NCI-H82 treated with DMSO at 0.1 percent for 48 hours (cell line): ENCODE results near the gene LMTK2.

Source experiments
- DNase-seq: peaks from one replicate; lab custom pipeline; 2025; ENCODE audit not compliant: unreplicated experiment; lab: John Stamatoyannopoulos, UW

The LMTK2 gene

GRCh38 chr7:98136423-98136822 lies 29.8 kb downstream of the LMTK2 start:
- no peak for DNase-seq

DNA sequence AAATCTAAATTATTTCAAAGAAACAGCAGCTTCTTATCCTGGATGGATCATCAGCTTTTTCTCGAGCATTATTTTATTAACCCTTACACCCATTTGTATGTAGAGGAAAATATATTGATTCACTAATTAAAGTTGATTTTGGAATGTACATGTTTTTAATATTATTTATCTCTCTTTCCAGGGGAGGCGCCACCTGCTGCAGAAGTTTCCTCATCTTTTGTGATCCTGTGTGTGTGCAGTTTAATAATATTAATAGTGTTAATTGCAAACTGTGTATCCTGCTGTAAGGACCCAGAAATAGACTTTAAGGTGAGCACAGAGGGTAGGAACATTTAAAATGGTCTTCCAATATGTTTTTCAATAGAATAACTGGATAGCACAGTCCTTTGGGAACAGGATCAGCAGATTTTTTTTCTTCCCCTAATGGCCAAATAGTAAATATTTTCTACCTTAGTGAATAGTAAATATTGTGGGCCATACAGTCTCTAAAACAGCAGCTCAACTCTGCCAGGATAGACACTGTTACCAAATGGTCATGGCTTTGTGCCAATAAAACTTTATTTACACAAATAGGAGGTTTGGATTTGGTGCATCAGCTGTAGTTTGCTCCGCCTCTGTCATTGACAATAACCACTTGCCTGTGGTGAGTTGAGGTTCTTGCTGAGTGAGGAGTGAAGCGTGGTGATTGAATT lies 30.6 kb downstream of the LMTK2 start:
- DNase-seq, result no peak

DNA sequence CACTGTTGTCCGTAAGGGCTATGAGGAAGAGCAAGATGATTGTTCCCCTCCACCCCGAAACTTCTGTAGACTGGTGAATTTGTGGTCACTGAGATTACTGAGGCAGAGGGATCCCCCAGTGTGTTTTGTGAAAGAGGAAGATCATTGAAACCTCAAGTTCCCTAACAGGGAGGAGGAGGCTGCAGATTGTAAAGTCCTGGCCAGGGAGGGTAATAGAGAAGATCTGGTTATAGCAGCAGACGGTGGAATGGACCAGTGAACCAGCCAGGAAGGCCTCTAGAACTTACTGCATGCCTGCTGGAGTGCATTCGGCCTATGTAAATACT lies 31.1 kb downstream of the LMTK2 start:
- DNase-seq, result no peak

GRCh38 chr7:98138672-98139071 lies 32.0 kb downstream of the LMTK2 start:
- no peak for DNase-seq

- no peak for DNase-seq
Observed at GRCh38 chr7:98142658-98143057, 36.0 kb downstream of the LMTK2 start.

- no peak for DNase-seq
Observed at GRCh38 chr7:98148607-98149006, 41.9 kb downstream of the LMTK2 start.

DNA sequence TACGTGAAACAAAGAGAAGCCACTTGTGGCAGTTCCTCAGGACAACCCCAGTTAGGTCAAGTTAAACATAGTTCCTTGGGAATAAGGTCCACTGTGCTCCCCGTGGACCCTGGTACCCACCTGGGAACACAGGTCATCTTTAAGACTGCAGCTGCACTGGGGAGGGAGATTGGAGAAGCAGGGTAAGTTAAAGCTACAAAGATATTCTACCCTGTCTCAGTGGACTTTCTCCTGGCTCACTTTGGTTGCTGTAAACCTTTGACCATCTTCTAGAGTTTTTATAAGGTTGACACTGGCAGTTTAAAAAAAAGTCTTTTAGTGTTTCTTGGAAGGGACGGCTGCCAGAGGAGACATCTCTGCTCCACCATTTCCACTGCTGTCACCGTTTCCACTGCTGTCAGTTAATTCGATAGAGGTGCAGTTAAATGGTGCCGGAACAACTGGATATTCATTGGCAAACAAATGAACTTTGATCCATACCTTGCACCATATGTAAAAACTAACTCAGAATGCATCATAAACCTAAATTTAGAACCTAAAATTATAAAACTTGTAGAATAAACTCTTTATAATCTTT lies 42.5 kb downstream of the LMTK2 start:
- no peak for DNase-seq

DNA sequence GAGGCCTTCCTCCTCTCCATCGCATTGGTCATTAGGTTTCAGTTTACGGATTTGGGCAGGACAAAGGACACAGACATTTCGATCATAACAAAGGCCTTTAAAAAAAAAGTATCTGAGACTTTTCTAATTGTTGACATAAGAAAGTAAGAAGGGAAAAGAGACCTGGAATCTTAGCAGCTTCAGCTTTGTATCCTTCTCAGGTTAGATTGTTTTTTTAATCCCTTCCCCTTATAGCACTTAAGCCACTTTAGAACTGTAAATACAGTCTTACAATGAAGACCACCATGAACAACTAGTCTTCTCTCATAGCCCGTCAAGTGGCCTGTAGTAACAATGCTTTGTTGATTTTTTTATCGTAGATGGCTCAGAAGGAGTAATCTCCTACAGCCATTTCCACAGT lies 45.2 kb downstream of the LMTK2 start:
- DNase-seq, result no peak

DNA sequence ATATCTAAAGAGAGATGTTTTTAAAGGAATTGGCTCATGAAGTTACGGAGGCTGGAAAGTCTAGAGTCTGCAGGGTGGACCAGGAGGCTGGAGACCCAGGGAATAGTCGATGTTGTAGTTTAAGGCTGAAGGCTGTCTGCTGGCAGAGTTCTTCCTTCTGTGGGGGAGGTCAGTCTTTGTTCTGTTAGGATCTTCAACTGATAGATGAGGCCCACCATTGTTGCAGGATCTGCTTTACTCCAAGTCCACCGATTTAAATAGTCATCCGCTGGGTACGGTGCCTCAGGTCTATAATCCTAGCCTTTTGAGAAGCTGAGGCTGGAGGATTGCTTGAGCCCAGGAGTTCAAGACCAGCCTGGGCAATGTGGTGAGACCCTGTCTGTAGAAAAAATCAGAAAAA lies 50.0 kb downstream of the LMTK2 start:
- no peak for DNase-seq

DNA sequence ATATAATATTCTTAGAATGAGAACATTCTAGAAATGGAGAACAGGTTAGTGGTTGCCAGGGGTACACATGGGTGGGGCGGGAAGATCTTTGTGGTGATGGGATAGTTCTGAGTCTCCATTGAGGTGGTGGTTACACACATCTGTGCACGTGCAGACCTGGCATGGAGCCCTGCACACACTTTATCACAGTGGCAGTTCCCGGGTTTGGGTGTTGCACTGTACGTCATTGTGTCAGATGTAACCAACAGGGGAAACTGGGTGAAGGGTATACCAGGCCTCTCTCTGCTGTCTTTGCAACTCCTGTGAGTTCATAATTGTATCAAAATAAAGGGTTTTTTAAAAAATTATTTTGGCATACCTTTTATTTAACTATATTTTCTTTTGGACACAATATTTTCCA lies 51.1 kb downstream of the LMTK2 start:
- DNase-seq, result no peak

- no peak for DNase-seq
Observed at GRCh38 chr7:98162758-98163157, 56.1 kb downstream of the LMTK2 start.

- no peak for DNase-seq
Observed at GRCh38 chr7:98163269-98163668, 56.6 kb downstream of the LMTK2 start.

DNA sequence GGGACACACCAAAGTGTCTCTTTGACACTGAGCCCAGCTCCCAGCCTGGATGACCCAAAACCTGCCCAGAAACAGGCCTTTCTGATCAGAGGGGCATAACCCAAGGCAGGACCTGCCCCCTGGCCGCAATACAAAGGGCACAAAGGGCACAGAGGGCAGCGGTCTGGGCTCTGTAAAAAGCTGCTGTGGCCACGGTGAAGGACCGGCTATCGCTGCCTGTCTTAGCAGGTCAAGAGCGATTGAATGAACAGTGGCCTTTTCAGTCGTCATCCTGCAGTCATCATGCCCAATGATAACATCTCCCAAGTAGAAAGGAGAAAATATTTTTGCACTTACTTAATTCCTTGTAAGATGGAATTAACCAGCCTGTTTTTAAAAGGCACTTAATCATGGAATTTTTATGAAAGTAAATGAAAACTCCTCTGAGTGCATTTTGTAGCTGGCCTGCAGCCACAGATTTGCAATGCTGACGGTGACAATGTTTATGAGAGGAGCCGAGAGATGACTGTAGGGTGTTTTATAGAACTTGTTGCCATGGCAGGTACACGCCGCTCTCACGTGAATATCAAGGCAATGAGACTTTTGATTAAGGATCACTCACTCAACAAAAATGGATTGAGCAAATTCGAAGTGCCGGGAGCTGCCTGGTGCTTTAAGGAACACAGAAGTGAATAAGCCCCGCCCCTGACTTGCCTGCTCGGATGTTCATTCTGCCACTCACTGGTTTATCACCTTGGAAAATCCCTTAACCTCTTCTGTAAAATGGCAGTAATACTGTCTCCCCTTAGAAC lies 57.2 kb downstream of the LMTK2 start:
- DNase-seq, result no peak

- no peak for DNase-seq
Observed at GRCh38 chr7:98165827-98166667, 59.4 kb downstream of the LMTK2 start.

- no peak for DNase-seq
Observed at GRCh38 chr7:98166668-98166970, 60.0 kb downstream of the LMTK2 start.

DNA sequence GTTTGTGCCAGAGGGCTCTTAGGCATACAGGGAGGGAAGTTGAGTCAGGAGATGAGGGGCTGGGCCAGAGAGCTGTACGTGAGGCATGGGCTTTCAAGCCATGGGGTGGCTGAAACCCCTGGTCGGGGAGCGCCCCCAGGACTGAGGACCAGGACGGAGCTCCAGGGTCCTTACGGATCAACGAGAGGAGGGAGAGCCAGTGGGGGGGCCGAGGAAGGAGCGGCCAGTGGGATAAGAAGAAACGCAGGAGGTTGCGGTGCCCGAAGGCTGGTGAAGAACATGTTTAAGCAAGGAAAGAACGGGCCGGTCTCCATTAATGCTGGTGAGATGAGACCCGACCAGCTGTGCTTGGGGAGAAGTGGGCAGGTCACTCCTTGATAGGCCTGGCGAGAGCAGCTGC lies 61.0 kb downstream of the LMTK2 start:
- DNase-seq, result no peak

GRCh38 chr7:98168181-98168903 lies 61.7 kb downstream of the LMTK2 start:
- no peak for DNase-seq

GRCh38 chr7:98168904-98169621 lies 62.4 kb downstream of the LMTK2 start:
- DNase-seq, result no peak

GRCh38 chr7:98170966-98171365 lies 64.3 kb downstream of the LMTK2 start:
- no peak for DNase-seq

GRCh38 chr7:98171449-98171848 lies 64.8 kb downstream of the LMTK2 start:
- DNase-seq, result no peak
